Endothelial cell of umbilical vein (primary cell): ENCODE measurements around the gene SOX21. TPM values are rescaled to one million over a fixed set of nuclear protein-coding genes. Genes with fewer than 3 reads are reported as not detected.

Experiments used
- BruUV-seq: library from RNA; stranded (reverse); fragments of 400-500 nt; replicated peaks from 2 replicates; lab custom pipeline; 2021; lab: Mats Ljungman, UMichigan
- CTCF ChIA-PET: fragments of 300-600, 350-600 bp; sonication (Branson Sonifier 250); formaldehyde crosslinking; loops from one replicate; lab custom pipeline; 2021; ENCODE audit warnings: antibody characterized with exemption, inconsistent platforms; lab: Charles Lee
- POLR2A ChIA-PET: fragments of 300-600, 350-600 bp; sonication (Branson Sonifier 250); formaldehyde crosslinking; loops from one replicate; lab custom pipeline; 2021; ENCODE audit warnings: antibody characterized with exemption, inconsistent platforms; lab: Charles Lee
- DNase-seq: peaks from one replicate; pipeline ENCODE4 v3.0.0-alpha.2; 2011; ENCODE audit warnings: low read depth, low spot score
- FAIRE-seq: peaks from 2 replicates; lab custom pipeline; 2011; peaks lifted over from hg19 to GRCh38; lab: Jason Lieb, UNC
- H2AFZ ChIP-seq: 2 replicates; pipeline ENCODE4 v1.6.0; 2012; ENCODE audit warnings: low read depth, low read length, control low read depth, inconsistent platforms
- H3K27ac ChIP-seq: 2 replicates; pipeline ENCODE4 v1.5.1; 2011; ENCODE audit warnings: low read depth, mild to moderate bottlenecking, control low read depth, low read length, moderate library complexity; ENCODE audit not compliant: insufficient read depth
- H3K27me3 ChIP-seq, 2 experiments: 2 replicates each; pipeline versions ENCODE4 v1.6.0 to v1.6.1; 2011; ENCODE audit warnings: low read length in 2 of 2, mixed read lengths in 1 of 2; ENCODE audit not compliant: control insufficient read depth in 2 of 2, insufficient read depth in 2 of 2
- H3K36me3 ChIP-seq, 2 experiments: 2 replicates in 1 of 2; 3 replicates in 1 of 2; pipeline ENCODE4 v1.5.1; 2011; ENCODE audit warnings: low read length in 2 of 2, mild to moderate bottlenecking in 1 of 2, moderate library complexity in 1 of 2; ENCODE audit not compliant: control insufficient read depth in 2 of 2, insufficient read depth in 2 of 2; ENCODE audit errors: extremely low read depth in 1 of 2
- H3K4me1 ChIP-seq: 3 replicates; pipeline ENCODE4 v1.5.1; 2011; ENCODE audit warnings: mild to moderate bottlenecking, low read length; ENCODE audit not compliant: control insufficient read depth, insufficient read depth; ENCODE audit errors: extremely low read depth
- H3K4me2 ChIP-seq: 2 replicates; pipeline ENCODE4 v1.6.1; 2011; ENCODE audit warnings: low read length, control low read depth, mixed read lengths; ENCODE audit not compliant: insufficient read depth
- H3K4me3 ChIP-seq, 3 experiments: fragments of 200-600 bp in 1 of 3; sonication (generic), shearing (Covaris generic) in 1 of 3; replicated peaks in 1 of 3; 2 replicates each; pipeline ENCODE4 v1.5.1; 2011 to 2016; ENCODE audit warnings: control low read depth in 3 of 3, low read length in 3 of 3, mild to moderate bottlenecking in 2 of 3, inconsistent platforms in 1 of 3, low read depth in 1 of 3, moderate library complexity in 1 of 3; ENCODE audit not compliant: insufficient read depth in 1 of 3
- H3K79me2 ChIP-seq: 2 replicates; pipeline ENCODE4 v1.6.0; 2012; ENCODE audit warnings: low read length, inconsistent platforms; ENCODE audit not compliant: control insufficient read depth, insufficient read depth
- H3K9ac ChIP-seq: replicated peaks from 2 replicates; pipeline ENCODE3; 2011; ENCODE audit warnings: low read length, control low read depth; ENCODE audit not compliant: insufficient read depth; ENCODE audit errors: extremely low read depth
- H3K9me1 ChIP-seq: replicated peaks from 3 replicates; pipeline ENCODE4 v1.6.0; 2011; ENCODE audit warnings: mild to moderate bottlenecking, low read length; ENCODE audit not compliant: control insufficient read depth, insufficient read depth; ENCODE audit errors: extremely low read depth
- H3K9me3 ChIP-seq: replicated peaks from 2 replicates; pipeline ENCODE4 v1.5.1; 2012; ENCODE audit warnings: low read length, inconsistent platforms; ENCODE audit not compliant: control insufficient read depth, insufficient read depth
- H4K20me1 ChIP-seq: replicated peaks from 2 replicates; pipeline ENCODE3; 2011; ENCODE audit warnings: mild to moderate bottlenecking, low read length; ENCODE audit not compliant: control insufficient read depth, insufficient read depth; ENCODE audit errors: extremely low read depth
- EZH2 ChIP-seq: IDR thresholded peaks from 2 replicates; pipeline ENCODE4 v1.6.1; 2012; ENCODE audit warnings: borderline replicate concordance, low read depth, mild to moderate bottlenecking, moderate library complexity, low read length, inconsistent platforms; ENCODE audit not compliant: severe bottlenecking
- FOS ChIP-seq: IDR thresholded peaks from 2 replicates; pipeline ENCODE4 v1.6.1; 2011; ENCODE audit warnings: mild to moderate bottlenecking, low read length, moderate library complexity, borderline replicate concordance; ENCODE audit not compliant: insufficient read depth
- GATA2 ChIP-seq: IDR thresholded peaks from 2 replicates; pipeline ENCODE4 v1.7.0; 2011; ENCODE audit warnings: low read depth, mild to moderate bottlenecking, moderate library complexity, mixed read lengths, low read length; ENCODE audit not compliant: insufficient read length, insufficient read depth
- JUN ChIP-seq: IDR thresholded peaks from 2 replicates; pipeline ENCODE4 v1.6.1; 2011; ENCODE audit warnings: borderline replicate concordance, low read depth; ENCODE audit not compliant: insufficient read length, insufficient read depth
- MYC ChIP-seq: IDR thresholded peaks from one replicate; pipeline ENCODE4 v1.6.1; 2011; ENCODE audit warnings: mild to moderate bottlenecking, low read depth, low read length
- POLR2A ChIP-seq: IDR thresholded peaks from 2 replicates; pipeline ENCODE4 v1.6.1; 2012; ENCODE audit warnings: low read depth, mild to moderate bottlenecking, control low read depth, low read length
- POLR2AphosphoS5 ChIP-seq: IDR thresholded peaks from 2 replicates; pipeline ENCODE4 v1.6.1; 2012; ENCODE audit warnings: low read depth, mild to moderate bottlenecking, control low read depth, low read length, moderate library complexity; ENCODE audit not compliant: insufficient read depth
- dilution Hi-C: fragments of 300-500 bp; cut with MboI; formaldehyde crosslinking; loops from one replicate; pipeline ENCODE4 v1.15.0; 2019; ENCODE audit warnings: low sequenced_read_pairs; ENCODE audit not compliant: extremely low pct_ligation_motif_present
- intact Hi-C: fragments of 100-400 bp; cut with micrococcal nuclease; formaldehyde crosslinking; loops from one replicate; pipeline ENCODE4 v1.10.0; 2022
- polyA plus RNA-seq, 4 experiments: library from polyadenylated mRNA; depleted of rRNA in 3 of 4; stranded (reverse) in 3 of 4; unstranded in 1 of 4; fragments of >200 nt; gene quantifications; 2 replicates each; pipeline versions ENCODE4 v1.2.1 to v1.2.3, GENCODE V29; 2011 to 2012; ENCODE audit warnings: missing spikeins in 1 of 4
- total RNA-seq: library from RNA; stranded (reverse); gene quantifications from 2 replicates; pipeline ENCODE4 v1.2.3, GENCODE V29; 2021
- TF ChIP-seq, protein P1 (sequence below), 2 donors: IDR thresholded peaks; 1 replicate in 1 of 2; 2 replicates in 1 of 2; pipeline ENCODE4 v1.5.1; 2011; ENCODE audit warnings: low read length in 2 of 2, mild to moderate bottlenecking in 2 of 2, moderate library complexity in 2 of 2, control low read depth in 1 of 2, inconsistent platforms in 1 of 2, low read depth in 1 of 2; ENCODE audit not compliant: insufficient read depth in 1 of 2; ENCODE audit errors: extremely low read depth in 1 of 2
- TF ChIP-seq, protein P2 (sequence below): IDR thresholded peaks from 2 replicates; pipeline ENCODE4 v1.6.1; 2011; ENCODE audit not compliant: insufficient read depth, insufficient read length

SOX21 gene
- total and polyA plus RNA-seq, 2 donors (not counting 3 experiments of a cell fraction or from before 2014, with no cell fraction given): not detected

- dilution Hi-C loops: no loop called here
- FAIRE-seq (no peak), DNase-seq (no peak)
- H3K27ac ChIP-seq: no peak overlapping the region
- H2AFZ ChIP-seq: no peak overlapping the region
- no peak overlapping the region for H3K4me3 ChIP-seq
- BruUV-seq: no TSS peak
- no peaks in the 10 kb centered on the region for H3K9me3 ChIP-seq
- H3K27me3 ChIP-seq: peaks cover 0 to 3% of the 10 kb centered on the region in 2 experiments
- H3K4me2 ChIP-seq: no peak overlapping the region
- no peaks in the 10 kb centered on the region for H3K36me3 ChIP-seq
- no peak overlapping the region for H3K9ac ChIP-seq
- H3K4me1 ChIP-seq: no peaks in the 10 kb centered on the region
- POLR2A ChIA-PET: no interaction called here
- no peaks in the 10 kb centered on the region for H3K9me1 ChIP-seq
- intact Hi-C loops: no loop called here
- no peaks in the 10 kb centered on the region for H3K79me2 ChIP-seq
- CTCF ChIA-PET: no interaction called here
- TF ChIP-seq, protein P1, sequence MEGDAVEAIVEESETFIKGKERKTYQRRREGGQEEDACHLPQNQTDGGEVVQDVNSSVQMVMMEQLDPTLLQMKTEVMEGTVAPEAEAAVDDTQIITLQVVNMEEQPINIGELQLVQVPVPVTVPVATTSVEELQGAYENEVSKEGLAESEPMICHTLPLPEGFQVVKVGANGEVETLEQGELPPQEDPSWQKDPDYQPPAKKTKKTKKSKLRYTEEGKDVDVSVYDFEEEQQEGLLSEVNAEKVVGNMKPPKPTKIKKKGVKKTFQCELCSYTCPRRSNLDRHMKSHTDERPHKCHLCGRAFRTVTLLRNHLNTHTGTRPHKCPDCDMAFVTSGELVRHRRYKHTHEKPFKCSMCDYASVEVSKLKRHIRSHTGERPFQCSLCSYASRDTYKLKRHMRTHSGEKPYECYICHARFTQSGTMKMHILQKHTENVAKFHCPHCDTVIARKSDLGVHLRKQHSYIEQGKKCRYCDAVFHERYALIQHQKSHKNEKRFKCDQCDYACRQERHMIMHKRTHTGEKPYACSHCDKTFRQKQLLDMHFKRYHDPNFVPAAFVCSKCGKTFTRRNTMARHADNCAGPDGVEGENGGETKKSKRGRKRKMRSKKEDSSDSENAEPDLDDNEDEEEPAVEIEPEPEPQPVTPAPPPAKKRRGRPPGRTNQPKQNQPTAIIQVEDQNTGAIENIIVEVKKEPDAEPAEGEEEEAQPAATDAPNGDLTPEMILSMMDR (IDR thresholded peaks at IDR 0.05; ENCODE audit: extremely low read depth in 1 of 2, insufficient read depth in 1 of 2, low read depth in 1 of 2, low read length in 2 of 2): no peak
- H4K20me1 ChIP-seq: no peaks in the 10 kb centered on the region
Measured at GRCh38 chr13:94758436-94758960, 46.2 kb upstream of the SOX21 start.

GRCh38 chr13:94753327-94753726 is 41.0 kb upstream of the SOX21 start:
- Histone ChIP-seq H3K79me2 (no peaks in the 10 kb centered on the region), H3K27me3 (peaks cover 0 to 4% of the 10 kb centered on the region in 2 experiments), H3K27ac (no peak overlapping the region), H3K9me1 (no peaks in the 10 kb centered on the region), H3K9me3 (no peaks in the 10 kb centered on the region), H3K4me2 (no peak overlapping the region), H3K4me1 (no peaks in the 10 kb centered on the region), H4K20me1 (no peaks in the 10 kb centered on the region), H3K4me3 (no peak overlapping the region), H2AFZ (no peak overlapping the region), H3K9ac (no peak overlapping the region), H3K36me3 (no peaks in the 10 kb centered on the region)
- intact Hi-C loops: no loop called here
- BruUV-seq: no TSS peak
- ChIA-PET CTCF (no interaction called here), POLR2A (no interaction called here)
- DNase-seq (no peak), FAIRE-seq (no peak)
- TF ChIP-seq FOS (no peak), POLR2AphosphoS5 (no peak), POLR2A (no peak), MYC (no peak), EZH2 (no peak), JUN (no peak), GATA2 (no peak)
- TF ChIP-seq, protein P1 (IDR thresholded peaks at IDR 0.05; ENCODE audit: extremely low read depth in 1 of 2, insufficient read depth in 1 of 2, low read depth in 1 of 2, low read length in 2 of 2): no peak
- TF ChIP-seq, protein P2, sequence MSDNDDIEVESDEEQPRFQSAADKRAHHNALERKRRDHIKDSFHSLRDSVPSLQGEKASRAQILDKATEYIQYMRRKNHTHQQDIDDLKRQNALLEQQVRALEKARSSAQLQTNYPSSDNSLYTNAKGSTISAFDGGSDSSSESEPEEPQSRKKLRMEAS: no peak
- dilution Hi-C loops: no loop called here
